NCI-H526 (cell line): ENCODE results near the gene GALNT5.
"Not testable (repeated sequence)": the region's sequence is repeated elsewhere in the genome, so short reads cannot be mapped to it uniquely, and the experiment has no call there.

Experiments used
- DNase-seq, 2 experiments: peaks; one replicate each; lab custom pipeline; 2025; lab: John Stamatoyannopoulos, UW

GALNT5 gene

DNA sequence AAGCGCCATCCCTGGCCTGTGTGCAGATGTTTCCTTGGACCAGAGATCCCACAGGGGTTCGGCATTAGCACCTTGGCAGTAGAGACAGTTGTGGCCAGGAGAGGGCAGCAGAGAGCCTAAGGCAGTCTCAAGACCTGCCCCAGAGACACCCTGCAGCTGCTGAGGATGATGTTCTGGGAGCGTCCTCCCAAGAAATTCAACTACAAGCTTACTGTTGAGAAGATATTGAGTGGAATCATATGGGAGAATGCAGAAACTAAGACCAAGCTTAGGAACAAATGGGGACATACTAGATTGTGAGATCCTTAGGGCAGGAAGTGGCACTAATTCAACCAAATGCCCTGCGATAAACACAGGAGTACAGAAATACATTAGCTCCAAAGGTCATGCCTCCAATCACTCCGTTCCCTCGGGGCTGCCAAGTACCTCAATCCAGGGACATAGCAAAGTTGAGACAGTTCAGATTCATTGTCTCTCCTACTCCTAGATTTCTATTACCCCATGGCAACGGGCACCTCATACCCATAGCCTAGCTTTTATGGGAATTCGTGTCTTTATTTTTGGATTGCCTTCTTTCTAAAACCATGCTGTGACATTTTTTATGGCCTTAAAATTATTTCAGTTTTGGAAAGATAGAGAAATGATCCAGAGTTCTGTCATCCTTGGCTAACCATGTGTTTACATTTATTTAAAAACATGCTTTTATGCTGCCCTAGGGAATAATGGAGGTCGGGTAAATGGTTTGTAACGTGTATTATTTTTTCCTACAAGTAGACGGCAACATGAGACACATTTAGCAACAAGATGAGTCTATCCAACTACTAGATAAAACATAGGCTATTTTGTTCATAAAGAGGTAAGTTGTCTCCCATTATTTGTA is 70.4 kb downstream of the GALNT5 start:
- peak; percentile 30 to 86 for DNase-seq

DNA sequence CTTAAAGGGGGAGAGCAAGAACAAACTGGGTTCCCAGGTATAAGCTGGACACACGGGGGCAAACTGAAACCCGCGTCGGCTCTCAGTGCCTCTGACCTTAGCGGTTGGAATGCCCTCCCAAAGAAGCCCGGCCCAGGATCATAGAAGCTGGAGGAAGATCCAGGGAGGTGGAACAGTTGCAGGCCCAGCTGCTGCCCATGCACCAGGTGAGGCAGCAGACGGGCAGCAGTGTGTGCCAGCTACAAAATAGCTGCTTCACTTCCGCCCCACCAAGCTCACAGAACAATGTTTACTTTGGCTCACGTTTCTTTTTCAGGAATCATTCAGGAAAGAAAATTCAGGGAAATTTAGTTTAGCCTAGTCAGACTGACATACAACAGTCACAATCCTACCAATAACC is 72.0 kb downstream of the GALNT5 start:
- peak; percentile 58 to 82 for DNase-seq

DNA sequence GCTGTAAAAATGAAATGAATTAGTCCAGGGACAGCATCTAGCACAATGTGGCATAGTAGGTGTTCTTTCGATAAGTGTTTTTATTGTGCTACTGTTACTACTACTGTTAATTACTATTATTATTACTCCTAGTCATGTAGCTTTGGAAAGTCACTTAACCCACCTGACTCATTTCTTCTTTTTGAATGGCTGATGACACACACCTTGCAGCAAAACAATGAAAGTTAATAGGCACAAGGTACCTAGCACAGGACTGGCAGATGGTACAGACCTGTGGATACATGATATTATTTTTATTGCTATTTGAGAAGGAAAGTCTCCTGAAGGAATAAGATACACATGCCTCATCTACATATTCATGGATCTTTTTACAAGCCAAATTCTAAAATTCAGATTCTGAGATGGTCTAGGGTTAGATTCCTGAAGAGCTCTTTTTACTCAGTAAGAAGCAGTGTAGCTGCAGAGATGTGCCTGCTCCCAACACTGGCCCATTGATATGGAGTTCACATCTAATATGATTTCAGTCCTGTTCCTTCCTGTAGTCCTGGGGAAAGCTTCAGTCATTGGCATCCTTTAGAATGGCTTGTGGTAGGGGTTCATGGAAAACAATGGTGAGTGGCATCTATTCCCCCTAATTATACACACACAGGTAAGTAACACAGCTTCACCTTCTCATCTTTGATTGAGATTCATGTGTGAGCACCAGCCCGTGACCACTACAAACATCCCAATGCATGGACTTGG is 76.0 kb downstream of the GALNT5 start:
- no peak for DNase-seq

DNA sequence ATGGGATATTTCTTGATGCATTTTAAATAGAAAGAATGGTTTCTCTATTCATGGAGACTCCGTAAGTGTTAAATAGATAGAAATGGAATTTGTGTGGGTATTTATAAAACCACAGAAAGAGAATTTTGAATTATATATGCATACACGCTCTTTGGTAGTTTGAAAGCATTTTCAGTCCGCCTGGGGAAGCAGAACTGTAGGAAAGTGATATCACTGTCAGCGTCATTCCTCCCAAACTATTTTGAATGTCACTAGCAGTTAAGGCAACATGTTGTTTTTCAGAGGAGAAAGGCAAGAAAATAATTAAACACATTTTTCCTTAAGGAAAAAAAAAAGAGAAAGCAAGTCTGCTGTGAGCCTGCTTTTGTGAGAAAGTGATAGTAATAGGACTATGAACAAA is 76.8 kb downstream of the GALNT5 start:
- no peak for DNase-seq

DNA sequence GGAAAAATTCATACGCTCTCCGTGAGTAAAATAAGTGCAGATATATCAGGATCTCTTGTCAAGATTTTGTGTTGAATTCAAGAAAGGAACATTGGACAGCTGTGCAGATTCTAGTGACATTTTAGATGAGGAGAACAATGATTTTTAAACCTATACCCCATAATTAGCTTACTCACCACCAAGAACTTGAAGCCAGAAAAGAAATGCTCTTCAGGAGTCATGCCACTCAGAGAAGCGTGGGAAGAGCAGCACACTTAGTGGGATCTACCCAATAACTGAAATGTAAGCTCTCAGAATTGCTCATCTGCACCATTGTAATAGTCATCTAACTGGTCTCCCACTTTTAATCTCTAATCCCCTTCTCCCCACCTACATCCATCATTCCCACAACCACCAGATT is 77.3 kb downstream of the GALNT5 start:
- DNase-seq: no peak

DNA sequence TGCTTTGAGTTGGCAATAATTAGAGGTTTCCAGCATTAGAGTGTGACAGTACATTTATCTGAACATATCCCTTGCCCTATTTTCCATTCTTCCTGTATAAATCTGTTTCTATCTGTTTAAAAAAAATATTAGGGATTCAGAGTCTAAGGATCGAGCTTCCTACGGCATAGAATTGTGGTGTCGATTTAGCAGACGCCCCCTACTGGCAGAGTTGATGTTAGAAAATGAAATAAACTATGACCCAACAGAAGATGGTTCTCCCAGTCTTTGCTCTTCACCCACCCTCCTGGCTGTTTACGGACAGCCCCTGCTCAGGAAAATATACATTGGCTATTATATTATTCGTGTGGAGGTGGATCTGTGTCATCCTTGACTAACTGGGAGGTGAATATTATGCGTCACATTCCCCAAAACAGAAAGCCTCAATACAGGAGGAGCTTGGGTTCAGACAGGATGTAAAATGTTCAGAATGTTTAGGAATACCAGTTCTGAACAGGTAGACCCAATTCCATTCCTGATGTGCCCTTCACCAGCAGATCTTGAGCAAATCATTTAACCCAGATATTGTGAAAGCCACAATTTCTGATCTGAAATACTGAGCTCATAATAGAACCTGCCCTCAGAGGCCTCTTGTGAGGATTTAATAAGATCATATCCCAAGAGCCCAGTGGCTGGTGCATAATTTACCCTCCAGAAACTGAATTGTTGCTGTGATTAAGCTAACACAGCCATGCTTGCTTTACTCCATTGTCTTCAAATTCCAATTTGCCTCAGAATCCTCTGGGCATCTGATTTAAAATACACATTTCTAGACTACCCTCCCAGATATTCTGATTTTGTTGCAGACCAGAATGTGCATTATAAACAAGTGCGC is 78.9 kb downstream of the GALNT5 start:
- DNase-seq: peak; percentile 21 to 68

DNA sequence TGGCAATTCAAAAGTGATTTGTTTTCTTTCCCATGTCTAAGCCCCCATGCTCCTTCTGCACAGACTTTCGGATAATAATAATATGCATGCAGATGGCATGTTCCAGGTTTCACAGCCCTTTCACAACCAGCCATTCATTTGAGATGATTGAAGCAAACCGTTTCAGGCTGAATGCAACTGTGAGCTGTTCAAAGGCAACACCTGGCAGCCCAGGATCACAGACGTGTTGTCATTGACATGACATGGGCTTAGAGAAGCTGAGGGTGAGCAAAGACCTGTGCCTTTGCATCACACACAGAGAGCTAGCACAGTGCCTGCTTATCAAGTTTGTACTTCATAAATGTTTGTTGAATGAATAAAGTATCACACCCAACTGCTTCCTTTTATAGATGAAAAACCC is 80.5 kb downstream of the GALNT5 start:
- no peak for DNase-seq

DNA sequence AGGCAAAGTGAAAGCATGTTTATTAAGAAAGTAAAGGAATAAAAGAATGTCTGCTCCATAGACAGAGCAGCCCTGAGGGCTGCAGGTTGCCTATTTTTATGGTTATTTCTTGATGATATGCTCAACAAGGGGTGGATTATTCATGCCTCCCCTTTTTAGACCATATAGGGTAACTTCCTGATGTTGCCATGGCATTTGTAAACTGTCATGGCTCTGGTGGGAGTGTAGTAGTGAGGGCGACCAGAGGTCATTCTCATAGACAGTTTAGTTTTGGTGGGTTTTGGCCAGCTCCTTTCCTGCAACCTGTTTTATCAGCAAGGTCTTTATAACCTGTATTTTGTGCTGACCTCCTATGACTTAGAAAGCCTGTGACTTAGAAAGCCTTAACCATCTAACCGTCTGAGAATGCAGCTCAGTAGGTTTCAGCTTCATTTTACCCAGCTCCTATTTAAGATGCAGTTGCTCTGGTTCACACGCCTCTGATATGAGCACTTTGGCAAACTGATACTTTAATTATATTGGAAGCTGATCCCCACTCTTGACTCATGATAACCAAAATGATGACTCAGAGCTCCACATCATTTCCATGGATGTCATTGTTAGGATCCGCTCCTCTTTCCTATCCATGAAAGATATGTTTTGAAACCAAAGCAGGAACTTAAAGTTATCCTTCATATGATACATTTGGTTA is 82.6 kb downstream of the GALNT5 start:
- DNase-seq: no peak

DNA sequence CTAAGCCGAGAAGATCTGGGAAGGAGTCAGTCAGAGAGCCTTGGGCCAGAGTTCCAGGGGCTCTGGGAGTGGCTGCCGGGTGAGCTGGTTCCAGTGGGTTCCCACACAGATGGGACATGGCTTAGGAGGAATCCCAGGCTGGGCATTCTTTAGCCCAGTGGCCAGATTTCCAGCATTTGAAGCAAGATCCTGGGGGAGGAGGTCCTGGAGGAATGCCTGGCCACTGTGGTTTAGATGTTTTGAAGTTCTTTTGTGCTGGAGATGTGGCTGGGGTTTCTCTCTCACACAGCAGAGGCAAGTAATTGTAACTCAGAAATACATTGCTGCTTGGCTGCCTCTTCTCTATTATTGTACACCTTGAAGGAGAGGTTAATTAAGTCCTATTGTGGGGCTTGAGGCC is 83.9 kb downstream of the GALNT5 start:
- not testable (repeated sequence) for DNase-seq

DNA sequence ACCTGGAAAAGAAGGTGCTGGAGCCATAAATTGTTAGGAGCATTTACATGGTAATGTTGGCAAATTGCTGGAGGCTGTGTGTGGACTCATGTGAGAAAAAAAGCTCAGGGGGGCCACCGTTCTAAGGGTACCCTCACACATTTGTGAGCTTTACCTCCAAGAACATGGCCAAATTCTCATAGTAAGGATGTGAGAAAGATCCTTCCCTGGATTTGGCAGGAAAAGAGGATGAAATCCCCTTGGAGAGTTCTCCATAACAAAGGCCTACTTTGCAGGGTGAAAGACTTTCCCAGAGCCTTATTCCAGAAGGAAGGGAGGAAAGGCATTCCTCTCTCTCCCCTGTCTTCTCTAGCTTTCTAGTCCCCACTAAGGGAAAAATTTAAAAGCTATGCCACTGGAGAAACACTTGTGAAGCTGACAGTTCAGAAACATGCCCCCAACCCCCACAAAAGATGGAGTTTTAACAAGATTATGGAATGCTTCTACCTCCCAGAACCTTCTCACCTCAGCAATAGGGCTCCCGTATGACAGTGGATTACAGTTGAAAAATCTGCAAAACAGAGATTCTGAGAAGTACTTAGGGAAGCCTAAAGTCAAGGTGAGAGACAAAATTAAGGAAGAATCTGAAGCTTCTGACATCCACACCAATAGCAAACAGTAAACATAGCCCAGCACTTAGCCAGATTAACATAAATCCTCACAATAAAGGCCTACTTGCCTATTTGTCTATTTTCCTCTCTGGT is 88.3 kb downstream of the GALNT5 start:
- DNase-seq: no peak

DNA sequence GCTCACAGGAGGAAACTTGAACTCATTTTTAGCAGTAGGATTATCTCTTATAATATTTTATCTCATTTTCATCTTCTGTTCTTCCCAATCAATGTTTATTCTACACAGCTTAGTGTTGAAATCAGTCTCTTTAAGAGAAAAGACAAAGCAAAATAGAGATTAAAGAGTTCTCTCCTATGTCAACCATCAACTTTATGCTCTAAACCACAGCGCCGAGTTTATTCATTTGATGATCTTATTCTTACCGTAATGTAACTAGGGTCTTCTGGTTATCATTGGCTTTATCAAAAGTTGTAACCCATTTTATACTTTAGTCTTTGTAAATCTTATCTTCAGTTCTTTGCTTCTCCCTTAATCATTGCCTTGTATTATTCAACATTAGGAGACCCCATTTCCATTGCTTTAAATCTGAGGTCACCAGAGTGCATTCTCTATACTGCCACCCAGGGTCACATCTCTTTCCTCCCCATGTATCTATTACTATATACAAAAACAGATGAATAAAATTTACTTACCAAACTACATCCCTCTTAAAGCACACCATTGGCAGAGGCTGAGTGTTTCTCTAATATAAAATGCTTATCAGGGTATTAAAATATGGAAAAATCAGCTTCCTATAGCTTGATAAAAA is 90.9 kb downstream of the GALNT5 start:
- no peak for DNase-seq

DNA sequence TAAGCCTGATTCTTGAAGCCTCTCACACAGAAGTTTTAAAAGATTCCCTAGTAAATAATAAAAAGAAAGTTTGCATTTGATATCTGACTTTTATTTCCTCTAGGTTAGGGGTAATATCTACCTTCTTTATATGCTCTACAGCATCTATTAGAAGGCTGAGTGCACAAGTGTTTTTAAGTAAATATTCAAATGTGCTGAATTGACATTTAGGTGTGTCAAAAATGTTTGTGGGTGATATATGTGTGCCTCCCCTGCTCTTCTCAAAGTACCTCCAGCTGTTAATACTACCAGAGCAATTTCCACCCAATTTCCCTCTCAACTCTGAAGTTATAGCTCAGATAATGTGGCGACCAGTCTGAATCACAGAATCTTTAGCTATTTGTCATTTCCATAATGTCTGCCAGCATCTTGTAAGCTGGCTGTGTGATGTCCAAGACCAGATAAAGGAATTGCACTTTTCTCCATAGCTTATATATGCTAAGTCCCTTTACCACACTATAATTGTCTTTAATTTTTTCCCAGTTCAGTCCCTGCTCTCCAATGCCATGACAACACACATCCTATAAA is 92.5 kb downstream of the GALNT5 start:
- DNase-seq: no peak

DNA sequence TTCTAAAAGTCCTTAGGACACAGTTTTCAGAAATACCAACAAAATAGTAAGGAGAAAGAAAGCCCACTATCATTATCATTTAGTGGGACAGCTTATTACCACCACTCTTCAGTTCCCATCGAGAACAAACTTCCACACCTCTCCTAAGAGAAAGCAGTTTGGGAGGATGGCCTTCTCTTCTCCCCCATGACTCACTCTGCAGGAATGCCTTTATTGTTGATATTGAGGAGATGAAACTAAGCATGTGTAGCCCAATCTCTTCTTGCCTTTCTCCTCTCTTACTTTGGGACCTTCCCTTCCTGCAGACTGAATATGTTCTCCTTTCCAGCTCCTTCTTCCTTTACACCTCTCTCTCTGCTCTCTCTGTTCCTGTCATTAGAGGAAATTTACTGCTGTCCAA is 98.1 kb downstream of the GALNT5 start:
- no peak for DNase-seq

DNA sequence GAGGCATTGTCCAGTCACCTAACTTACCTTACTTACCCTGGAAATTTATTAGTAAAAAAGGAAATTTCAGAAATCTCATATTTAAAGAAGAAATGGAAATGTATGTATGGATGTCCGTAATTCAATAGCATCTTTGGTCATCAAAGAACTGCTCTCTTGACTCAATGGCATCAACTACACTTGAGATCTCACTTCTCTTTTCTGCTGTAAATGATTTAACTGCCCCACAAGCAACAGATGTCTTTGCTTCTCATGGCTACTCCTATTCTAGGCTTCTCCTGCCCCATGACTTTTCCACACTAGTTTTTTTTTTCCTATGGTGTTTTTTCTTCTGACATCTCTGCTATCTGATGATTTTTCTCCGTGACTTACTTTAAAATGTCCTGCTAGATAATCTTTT is 102.1 kb downstream of the GALNT5 start:
- DNase-seq: no peak

DNA sequence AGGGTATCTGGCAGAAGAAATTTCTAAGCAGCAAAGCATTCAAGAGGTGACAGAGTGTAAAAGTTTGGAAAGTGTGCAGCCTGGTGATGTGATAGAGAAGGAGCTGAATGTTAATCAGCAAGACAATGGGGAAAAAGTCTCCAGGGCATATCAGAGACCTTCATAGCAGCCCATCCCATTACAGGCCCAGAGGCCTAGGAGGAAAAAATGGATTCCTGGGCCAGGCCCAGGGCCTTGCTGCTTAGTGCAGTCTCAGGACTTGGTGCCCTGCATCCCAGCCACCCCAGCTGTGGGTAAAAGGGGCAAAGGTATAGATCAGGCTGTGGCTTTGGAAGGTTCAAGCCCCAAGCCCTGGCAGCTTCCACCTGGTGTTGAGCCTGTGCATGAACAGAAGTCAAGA is 104.0 kb downstream of the GALNT5 start:
- no peak for DNase-seq

DNA sequence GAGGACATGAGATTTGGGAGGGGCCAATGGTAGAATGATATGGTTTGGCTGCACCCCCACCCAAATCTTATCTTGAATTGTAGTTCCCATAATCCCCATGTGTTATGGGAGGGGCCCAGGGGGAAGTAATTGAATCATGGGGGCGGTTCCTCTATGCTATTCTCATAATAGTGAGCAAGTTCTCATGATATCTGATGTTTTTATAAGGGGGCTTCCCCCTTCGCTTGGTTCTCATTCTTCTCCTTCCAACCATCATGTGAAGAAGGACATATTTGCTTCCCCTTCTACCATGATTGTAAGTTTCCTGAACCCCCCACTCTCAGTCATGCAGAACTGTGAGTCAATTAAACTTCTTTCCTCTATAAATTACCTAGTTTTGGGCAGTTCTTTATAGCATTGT is 105.1 kb downstream of the GALNT5 start:
- no peak for DNase-seq

DNA sequence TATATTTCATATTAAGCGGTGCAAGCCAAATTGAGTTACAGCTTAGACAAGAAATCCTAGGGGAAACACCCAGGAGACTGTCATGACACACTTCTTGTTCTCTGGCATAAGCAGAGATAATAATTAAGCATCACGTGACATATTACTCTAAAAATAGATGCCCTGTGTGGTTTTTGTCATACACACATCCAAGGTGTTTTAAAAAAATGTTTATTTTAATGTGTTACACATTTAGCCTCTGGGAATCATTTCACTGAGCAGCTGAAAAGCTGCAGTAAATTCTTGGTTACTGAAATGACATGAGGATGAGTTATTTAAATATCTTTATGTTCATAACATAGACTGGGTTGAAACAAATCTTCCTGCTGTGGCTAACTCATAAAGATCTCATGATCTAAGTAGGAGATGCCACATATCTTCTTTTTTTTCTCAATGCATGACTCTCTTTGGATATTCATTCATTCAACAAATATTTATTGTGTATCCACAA is 106.2 kb downstream of the GALNT5 start:
- no peak for DNase-seq
